ENCODE measurements around the gene RAB11FIP4. TPM values are rescaled to one million over a fixed set of nuclear protein-coding genes. Genes with fewer than 3 reads are reported as not detected.
A peak's percentile ranks its signal among the peaks of the same experiment; 100 is the strongest.

RAB11FIP4 gene
- total RNA-seq, 1 donor from 2014 or later = 0.99 TPM

DNA sequence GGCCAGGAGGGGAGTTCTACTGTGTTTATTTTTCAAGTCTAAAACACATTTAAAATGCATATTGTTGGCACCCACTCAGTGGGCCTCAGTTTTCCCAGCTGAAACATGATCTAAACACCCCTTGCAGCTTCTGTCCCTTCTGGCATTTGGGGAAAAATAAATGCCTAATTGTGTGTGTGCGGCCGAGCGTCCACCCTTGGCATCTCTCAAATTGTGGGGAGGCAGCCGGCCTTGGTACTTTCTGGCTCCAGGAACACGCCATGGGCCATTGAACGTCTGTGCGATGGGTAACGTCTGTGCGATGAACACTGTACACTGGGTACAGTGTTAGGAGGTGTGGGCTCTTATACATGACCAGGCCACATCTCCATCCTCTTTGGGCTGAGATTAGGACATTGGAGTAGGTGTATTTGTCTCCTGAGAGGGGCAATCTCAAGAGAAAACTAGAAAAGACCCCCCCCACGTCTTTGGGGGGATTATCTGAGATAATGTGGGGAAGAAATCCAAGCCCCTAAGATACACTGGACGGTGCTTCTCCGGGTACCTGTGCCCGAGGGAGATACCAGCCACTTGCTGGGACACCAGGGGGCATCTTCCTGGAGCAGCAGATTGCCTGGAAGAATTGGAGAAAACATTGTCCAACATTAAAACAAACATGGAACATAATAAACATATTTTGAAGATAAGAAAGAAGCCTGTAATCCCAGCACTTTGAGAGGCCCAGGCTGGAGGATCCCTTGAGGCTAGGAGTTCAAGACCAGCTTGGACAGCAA lies 54.9 kb downstream of the RAB11FIP4 start:
- Mint-ChIP-seq H3K27ac (ENCODE audit: unreplicated experiment) (no peak overlapping the region), H3K4me1 (ENCODE audit: unreplicated experiment) (peaks cover 3% of the 10 kb centered on the region), H3K27me3 (ENCODE audit: unreplicated experiment) (peaks cover 7% of the 10 kb centered on the region), H3K4me3 (ENCODE audit: unreplicated experiment) (no peak overlapping the region), H3K36me3 (ENCODE audit: unreplicated experiment) (no peaks in the 10 kb centered on the region), H3K9me3 (ENCODE audit: unreplicated experiment) (no peaks in the 10 kb centered on the region)
- no peak for DNase-seq (ENCODE audit: extremely low spot score, unreplicated experiment)
- peak; percentile 12 for TF ChIP-seq CTCF (IDR thresholded peaks at IDR 0.05)

- H3K4me3 Mint-ChIP-seq (ENCODE audit: unreplicated experiment) = no peak overlapping the region
- no peak for DNase-seq (ENCODE audit: extremely low spot score, unreplicated experiment)
- TF ChIP-seq CTCF (IDR thresholded peaks at IDR 0.05) = no peak
- H3K27me3 Mint-ChIP-seq (ENCODE audit: unreplicated experiment) = peaks cover 7% of the 10 kb centered on the region
- no peaks in the 10 kb centered on the region for H3K9me3 Mint-ChIP-seq (ENCODE audit: unreplicated experiment)
- no peak overlapping the region for H3K27ac Mint-ChIP-seq (ENCODE audit: unreplicated experiment)
- H3K4me1 Mint-ChIP-seq (ENCODE audit: unreplicated experiment) = peaks cover 3% of the 10 kb centered on the region
- no peaks in the 10 kb centered on the region for H3K36me3 Mint-ChIP-seq (ENCODE audit: unreplicated experiment)
Measured at GRCh38 chr17:31448467-31449077, 57.1 kb downstream of the RAB11FIP4 start.

GRCh38 chr17:31449111-31449510 lies 57.6 kb downstream of the RAB11FIP4 start:
- DNase-seq (ENCODE audit: extremely low spot score, unreplicated experiment) = no peak
- TF ChIP-seq CTCF (IDR thresholded peaks at IDR 0.05) = no peak
- H3K9me3 Mint-ChIP-seq (ENCODE audit: unreplicated experiment) = no peaks in the 10 kb centered on the region
- H3K4me3 Mint-ChIP-seq (ENCODE audit: unreplicated experiment) = no peak overlapping the region
- no peaks in the 10 kb centered on the region for H3K36me3 Mint-ChIP-seq (ENCODE audit: unreplicated experiment)
- peaks cover 7% of the 10 kb centered on the region for H3K27me3 Mint-ChIP-seq (ENCODE audit: unreplicated experiment)
- no peak overlapping the region for H3K27ac Mint-ChIP-seq (ENCODE audit: unreplicated experiment)
- peaks cover 3% of the 10 kb centered on the region for H3K4me1 Mint-ChIP-seq (ENCODE audit: unreplicated experiment)

GRCh38 chr17:31449746-31450145 lies 58.3 kb downstream of the RAB11FIP4 start:
- TF ChIP-seq CTCF (IDR thresholded peaks at IDR 0.05) = no peak
- peaks cover 3% of the 10 kb centered on the region for H3K4me1 Mint-ChIP-seq (ENCODE audit: unreplicated experiment)
- H3K4me3 Mint-ChIP-seq (ENCODE audit: unreplicated experiment) = no peak overlapping the region
- H3K36me3 Mint-ChIP-seq (ENCODE audit: unreplicated experiment) = no peaks in the 10 kb centered on the region
- no peak for DNase-seq (ENCODE audit: extremely low spot score, unreplicated experiment)
- H3K27ac Mint-ChIP-seq (ENCODE audit: unreplicated experiment) = no peak overlapping the region
- no peaks in the 10 kb centered on the region for H3K9me3 Mint-ChIP-seq (ENCODE audit: unreplicated experiment)
- H3K27me3 Mint-ChIP-seq (ENCODE audit: unreplicated experiment) = peaks cover 2% of the 10 kb centered on the region

- no peak for TF ChIP-seq CTCF (IDR thresholded peaks at IDR 0.05)
- H3K27me3 Mint-ChIP-seq (ENCODE audit: unreplicated experiment) = peaks cover 13% of the 10 kb centered on the region
- H3K27ac Mint-ChIP-seq (ENCODE audit: unreplicated experiment) = no peak overlapping the region
- H3K9me3 Mint-ChIP-seq (ENCODE audit: unreplicated experiment) = no peaks in the 10 kb centered on the region
- H3K36me3 Mint-ChIP-seq (ENCODE audit: unreplicated experiment) = no peaks in the 10 kb centered on the region
- no peak for DNase-seq (ENCODE audit: extremely low spot score, unreplicated experiment)
- H3K4me3 Mint-ChIP-seq (ENCODE audit: unreplicated experiment) = no peak overlapping the region
- peaks cover 3% of the 10 kb centered on the region for H3K4me1 Mint-ChIP-seq (ENCODE audit: unreplicated experiment)
Measured at GRCh38 chr17:31452101-31452500, 60.6 kb downstream of the RAB11FIP4 start.

All from osteocyte (in vitro differentiated cells).